Measurements from ENCODE around the gene KRTAP5-4.

DNA sequence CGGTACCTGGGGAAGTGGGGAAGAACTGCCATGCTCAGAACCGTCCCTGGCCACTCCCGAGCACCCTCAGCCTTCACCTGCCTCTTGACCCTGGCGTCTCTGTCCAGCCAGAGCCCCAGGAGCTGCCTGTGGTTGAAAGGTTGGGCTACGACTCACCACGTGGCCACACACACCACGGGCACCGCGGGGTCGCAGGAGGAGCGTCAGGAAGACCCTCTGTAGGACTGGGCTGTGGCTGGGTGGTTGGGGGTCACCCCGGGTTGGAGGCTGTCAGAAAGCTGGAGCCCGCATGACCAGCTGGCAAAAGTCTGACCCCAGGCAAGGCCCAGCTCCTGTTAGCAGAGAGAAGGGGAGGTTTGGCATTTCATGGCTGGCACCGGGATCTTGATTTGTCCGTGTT, 19.2 kb upstream of the KRTAP5-4 start:
- TF ChIP-seq CTCF (conservative IDR thresholded peaks at IDR 0.05 in 1 of 2, IDR thresholded peaks at IDR 0.05 in 1 of 2; ENCODE audit: low read depth in 1 of 2, low read length in 2 of 2), result no peak
- no peak for TF ChIP-seq EZH2 (IDR thresholded peaks at IDR 0.05; ENCODE audit: low read length, missing control alignments)
